ENCODE results near the gene ACAN.
A peak's percentile ranks its signal among the peaks of the same experiment; 100 is the strongest.

ACAN gene

DNA sequence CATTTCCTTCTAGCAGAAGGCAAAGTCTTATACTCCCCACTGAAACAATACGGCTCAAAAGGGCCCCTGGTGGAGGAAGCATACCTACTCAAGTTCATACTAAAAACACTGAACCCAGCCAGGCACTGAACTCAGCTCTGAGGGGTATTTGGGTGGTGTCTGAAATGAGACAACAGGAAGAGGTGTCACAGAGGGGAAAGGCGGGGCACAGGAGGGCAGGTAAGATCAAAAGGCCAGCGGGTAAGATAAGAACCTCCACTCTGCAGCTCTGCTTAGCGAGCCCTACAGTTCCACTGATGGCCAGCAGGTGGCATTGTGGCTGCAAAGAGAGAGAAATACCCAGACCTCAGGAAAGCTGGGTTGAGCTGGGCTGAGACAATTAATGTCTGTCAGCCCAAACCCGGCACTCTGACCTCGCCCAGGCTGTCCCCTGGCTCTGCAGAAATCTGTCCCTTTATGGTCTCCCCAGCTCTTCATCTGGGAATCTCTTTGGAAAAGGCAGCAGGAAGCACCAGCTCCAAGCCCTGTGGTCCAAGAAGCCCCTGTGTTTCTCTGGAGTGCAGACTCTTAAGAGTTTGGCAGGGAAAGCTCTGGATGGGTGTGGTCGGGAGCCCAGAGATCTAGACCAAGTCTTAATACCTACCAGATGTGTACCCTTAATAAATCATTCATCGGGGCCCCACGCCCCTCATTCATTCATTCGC, 101.5 kb downstream of the ACAN start:
- TF ChIP-seq, protein P1, sequence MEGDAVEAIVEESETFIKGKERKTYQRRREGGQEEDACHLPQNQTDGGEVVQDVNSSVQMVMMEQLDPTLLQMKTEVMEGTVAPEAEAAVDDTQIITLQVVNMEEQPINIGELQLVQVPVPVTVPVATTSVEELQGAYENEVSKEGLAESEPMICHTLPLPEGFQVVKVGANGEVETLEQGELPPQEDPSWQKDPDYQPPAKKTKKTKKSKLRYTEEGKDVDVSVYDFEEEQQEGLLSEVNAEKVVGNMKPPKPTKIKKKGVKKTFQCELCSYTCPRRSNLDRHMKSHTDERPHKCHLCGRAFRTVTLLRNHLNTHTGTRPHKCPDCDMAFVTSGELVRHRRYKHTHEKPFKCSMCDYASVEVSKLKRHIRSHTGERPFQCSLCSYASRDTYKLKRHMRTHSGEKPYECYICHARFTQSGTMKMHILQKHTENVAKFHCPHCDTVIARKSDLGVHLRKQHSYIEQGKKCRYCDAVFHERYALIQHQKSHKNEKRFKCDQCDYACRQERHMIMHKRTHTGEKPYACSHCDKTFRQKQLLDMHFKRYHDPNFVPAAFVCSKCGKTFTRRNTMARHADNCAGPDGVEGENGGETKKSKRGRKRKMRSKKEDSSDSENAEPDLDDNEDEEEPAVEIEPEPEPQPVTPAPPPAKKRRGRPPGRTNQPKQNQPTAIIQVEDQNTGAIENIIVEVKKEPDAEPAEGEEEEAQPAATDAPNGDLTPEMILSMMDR (IDR thresholded peaks at IDR 0.05; ENCODE audit: insufficient read depth, missing control alignments): peak; percentile 92
- FAIRE-seq (no peak), DNase-seq (ENCODE audit: insufficient read length, low spot score) (peak; percentile 75)

DNA sequence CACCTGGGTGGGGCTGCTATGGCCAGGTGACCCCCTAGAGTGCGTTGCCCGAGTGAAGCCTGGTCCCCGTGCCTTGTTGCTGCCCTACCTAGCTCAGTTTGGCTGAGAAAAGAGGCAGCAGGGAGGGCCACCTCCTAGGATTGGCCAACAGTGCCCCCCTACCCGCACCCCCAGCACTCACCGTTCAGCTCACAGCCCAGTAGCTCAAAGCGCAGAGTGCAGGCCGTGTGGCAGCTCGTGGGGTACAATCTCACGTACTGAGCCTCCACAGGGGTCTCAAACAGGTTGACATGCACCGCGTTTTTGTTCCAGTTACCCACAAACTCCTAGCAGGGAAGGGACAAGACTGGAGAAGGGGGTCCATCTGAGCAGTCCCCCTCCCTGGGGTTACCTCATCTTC, 102.3 kb downstream of the ACAN start:
- DNase-seq (ENCODE audit: insufficient read length, low spot score) (no peak), FAIRE-seq (no peak)
- TF ChIP-seq, protein P1 (IDR thresholded peaks at IDR 0.05; ENCODE audit: insufficient read depth, missing control alignments): no peak

DNA sequence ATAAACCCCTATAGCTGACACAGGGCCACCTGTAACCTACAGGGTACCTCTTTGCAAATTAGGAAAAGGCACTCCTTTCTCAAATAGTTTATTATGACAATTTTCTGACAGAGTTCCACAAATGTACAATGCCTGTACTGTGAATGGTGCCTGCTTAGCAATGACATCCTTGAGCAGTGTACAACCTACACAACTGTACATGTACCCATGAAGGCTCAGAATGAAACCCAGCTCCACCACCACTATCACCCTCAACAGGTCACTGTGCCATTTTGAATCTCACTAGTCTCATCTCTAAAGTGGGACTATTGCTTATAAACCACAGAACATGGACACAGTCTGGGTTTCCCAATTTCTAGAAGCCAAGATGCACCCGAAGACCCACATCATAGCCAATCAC, 102.9 kb downstream of the ACAN start:
- DNase-seq (ENCODE audit: insufficient read length, low spot score) (no peak), FAIRE-seq (no peak)
- TF ChIP-seq, protein P1 (IDR thresholded peaks at IDR 0.05; ENCODE audit: insufficient read depth, missing control alignments): no peak

DNA sequence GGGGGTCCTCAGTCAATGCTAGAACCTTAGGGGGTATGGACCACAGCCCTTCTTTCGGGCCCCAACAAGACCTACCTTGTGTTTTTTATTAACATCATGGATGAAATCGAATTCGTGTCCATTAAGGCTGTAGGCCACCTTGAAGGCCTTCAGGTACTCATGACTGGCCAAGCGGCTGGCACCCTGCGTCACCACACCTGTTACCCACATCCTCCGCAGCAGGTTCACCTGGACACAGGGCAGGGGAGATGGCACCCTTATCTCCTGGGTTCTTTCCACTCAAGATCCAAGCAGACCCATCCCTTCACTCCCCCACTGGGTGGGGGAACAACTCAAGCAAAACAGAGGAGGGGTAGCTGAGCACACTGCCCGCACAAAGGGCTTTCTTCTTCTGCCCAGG, 103.3 kb downstream of the ACAN start:
- TF ChIP-seq, protein P1 (IDR thresholded peaks at IDR 0.05; ENCODE audit: insufficient read depth, missing control alignments): no peak
- no peak for DNase-seq (ENCODE audit: insufficient read length, low spot score)
- FAIRE-seq: no peak

DNA sequence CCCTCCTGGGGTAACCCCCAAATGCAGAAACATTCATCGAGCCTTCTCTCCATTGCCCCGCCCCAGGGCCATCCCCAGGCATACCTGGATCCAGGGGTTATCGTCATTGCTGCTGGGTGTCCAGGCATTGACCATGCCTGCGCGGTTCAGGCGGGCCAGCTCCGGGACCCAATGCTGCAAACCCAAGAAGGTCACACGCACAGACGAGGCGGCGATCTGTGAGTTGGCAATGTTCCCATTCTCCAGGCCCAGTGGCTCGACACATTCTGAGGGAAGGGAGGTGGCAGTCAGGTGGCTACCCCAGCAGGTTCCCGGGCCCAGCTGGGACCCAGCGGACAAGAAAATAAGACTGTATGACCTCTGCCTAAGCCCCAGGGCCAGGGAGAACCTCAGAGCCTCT, 103.9 kb downstream of the ACAN start:
- no peak for FAIRE-seq
- DNase-seq (ENCODE audit: insufficient read length, low spot score): no peak
- TF ChIP-seq, protein P1 (IDR thresholded peaks at IDR 0.05; ENCODE audit: insufficient read depth, missing control alignments): no peak

DNA sequence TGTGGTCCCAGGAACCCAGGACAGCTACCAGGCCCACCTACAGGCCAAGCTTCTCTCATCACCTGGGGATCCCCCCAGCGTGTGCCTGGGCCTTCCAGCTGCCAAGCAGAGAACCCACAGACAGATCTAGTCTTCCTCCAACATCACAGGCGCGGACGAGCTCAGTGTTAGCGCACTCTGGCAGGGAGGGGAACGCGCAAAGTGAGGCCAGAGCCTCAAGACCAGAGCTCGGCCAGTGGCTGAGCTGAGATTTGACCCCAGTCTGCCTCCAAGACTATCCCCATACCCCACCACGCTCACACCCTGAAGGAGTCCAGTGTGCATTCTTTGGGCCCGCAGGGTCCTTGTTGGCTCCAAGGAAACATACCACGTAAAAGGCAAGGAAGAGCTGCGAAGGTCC, 104.9 kb downstream of the ACAN start:
- TF ChIP-seq, protein P1 (IDR thresholded peaks at IDR 0.05; ENCODE audit: insufficient read depth, missing control alignments): no peak
- DNase-seq (ENCODE audit: insufficient read length, low spot score) (no peak), FAIRE-seq (no peak)
